Panc1 (cell line): ENCODE results near the gene PIF1. TPM values are rescaled to one million over a fixed set of nuclear protein-coding genes. Genes with fewer than 3 reads are reported as not detected.
A peak's percentile ranks its signal among the peaks of the same experiment; 100 is the strongest.

Source experiments
- ATAC-seq: fragments of 200-7000 bp; cut with Tn5 transposase; 2 replicates; pipeline ENCODE4 v1.9.1; 2020; ENCODE audit warnings: mild to moderate bottlenecking, moderate library complexity
- BruUV-seq: library from RNA; stranded (reverse); fragments of 400-500 nt; replicated peaks from 2 replicates; lab custom pipeline; 2021; lab: Mats Ljungman, UMichigan
- CTCF ChIA-PET: fragments of 300-600 bp; sonication (Branson Sonifier 250); formaldehyde crosslinking; loops from one replicate; lab custom pipeline; 2022; ENCODE audit warnings: antibody characterized with exemption; lab: Charles Lee
- POLR2A ChIA-PET: fragments of 300-600 bp; sonication (Branson Sonifier 250); formaldehyde crosslinking; loops from one replicate; lab custom pipeline; 2022; ENCODE audit warnings: antibody characterized with exemption; lab: Charles Lee
- DNase-seq: peaks from one replicate; pipeline ENCODE4 v3.0.0-alpha.2; 2010; ENCODE audit warnings: low read depth, low spot score
- H3K27ac ChIP-seq: 2 replicates; pipeline ENCODE4 v1.5.1; 2011; ENCODE audit warnings: mild to moderate bottlenecking, low read length, inconsistent platforms
- H3K27me3 ChIP-seq: fragments of 200-500 bp; sonication (Bioruptor generic); 2 replicates; pipeline ENCODE4 v1.6.0; 2014; ENCODE audit warnings: low read length, inconsistent platforms; ENCODE audit not compliant: control insufficient read depth, insufficient read depth
- H3K36me3 ChIP-seq: fragments of 200-500 bp; sonication (Bioruptor generic); 2 replicates; pipeline ENCODE4 v1.5.1; 2014; ENCODE audit warnings: inconsistent platforms, mild to moderate bottlenecking, low read length, moderate library complexity; ENCODE audit not compliant: control insufficient read depth, insufficient read depth
- H3K4me1 ChIP-seq: 2 replicates; pipeline ENCODE4 v1.5.1; 2011; ENCODE audit warnings: inconsistent platforms, mild to moderate bottlenecking, low read length, moderate library complexity; ENCODE audit not compliant: control insufficient read depth, insufficient read depth
- H3K4me3 ChIP-seq, 2 experiments: 2 replicates each; pipeline ENCODE4 v1.5.1; 2011 to 2012; ENCODE audit warnings: low read depth in 2 of 2, low read length in 2 of 2, mild to moderate bottlenecking in 2 of 2, inconsistent platforms in 1 of 2, moderate library complexity in 1 of 2
- H3K9me3 ChIP-seq: fragments of 200-500 bp; sonication (Bioruptor generic); 2 replicates; pipeline ENCODE4 v1.5.1; 2014; ENCODE audit warnings: low read depth, mild to moderate bottlenecking, inconsistent platforms, low read length, moderate library complexity; ENCODE audit not compliant: control insufficient read depth, insufficient read depth
- POLR2AphosphoS5 ChIP-seq: IDR thresholded peaks from 2 replicates; pipeline ENCODE4 v1.6.1; 2012; ENCODE audit warnings: mild to moderate bottlenecking, low read depth, low read length, moderate library complexity
- SIN3A ChIP-seq: IDR thresholded peaks from 2 replicates; pipeline ENCODE4 v1.6.1; 2012; ENCODE audit warnings: low read depth, mild to moderate bottlenecking, low read length, moderate library complexity, borderline replicate concordance; ENCODE audit not compliant: insufficient read depth
- TCF7L2 ChIP-seq: IDR thresholded peaks from 2 replicates; pipeline ENCODE4 v1.6.1; 2011; ENCODE audit warnings: mild to moderate bottlenecking, low read depth, low read length, inconsistent platforms
- in situ Hi-C: cut with HindIII; loops from 2 replicates; pipeline ENCODE4 v1.10.0; 2016; ENCODE audit warnings: low sequenced_read_pairs, low pct_unique_long_range_greater_than_20kb
- intact Hi-C: fragments of 100-400 bp; cut with micrococcal nuclease; formaldehyde crosslinking; loops from one replicate; pipeline ENCODE4 v1.10.0; 2022; ENCODE audit not compliant: unreplicated experiment
- total RNA-seq: library from RNA; stranded (reverse); gene quantifications from one replicate; pipeline ENCODE4 v1.2.1, GENCODE V29; 2021; ENCODE audit not compliant: unreplicated experiment
- TF ChIP-seq, protein P1 (sequence below), 2 experiments: IDR thresholded peaks; 2 replicates each; pipeline ENCODE4 v1.6.1; 2011 to 2012; ENCODE audit warnings: low read depth in 2 of 2, control low read depth in 1 of 2, low read length in 1 of 2, mild to moderate bottlenecking in 1 of 2, moderate library complexity in 1 of 2; ENCODE audit not compliant: insufficient read depth in 1 of 2
- TF ChIP-seq, protein P2 (sequence below): fragments of 450-650 bp; IDR thresholded peaks from 2 replicates; pipeline ENCODE4 v1.5.1; 2017; ENCODE audit warnings: mild to moderate bottlenecking

PIF1 gene
- total RNA-seq, 1 experiment from 2014 or later, result 38.6 TPM

DNA sequence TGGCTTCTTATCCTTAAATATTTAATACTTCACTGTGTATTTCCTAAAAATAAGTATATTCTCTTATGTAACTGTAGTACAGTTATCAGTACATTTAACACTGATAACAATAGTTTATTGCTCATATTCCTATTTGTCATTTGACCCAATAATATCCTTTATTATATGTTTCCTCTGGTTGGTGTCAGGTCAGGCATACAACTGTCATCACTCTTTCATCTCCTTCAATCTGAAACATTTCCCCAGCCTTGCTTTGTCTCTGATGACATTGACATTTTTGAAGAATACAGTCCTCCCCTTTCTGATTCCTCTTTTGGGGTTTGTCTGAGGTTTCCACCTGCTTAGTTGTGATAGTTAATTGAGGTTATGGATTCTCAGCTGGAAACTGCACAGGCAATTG, 44.1 kb upstream of the PIF1 start:
- CTCF ChIA-PET, result no interaction called here
- in situ Hi-C loops, result no loop called here
- POLR2A ChIA-PET, result no interaction called here

DNA sequence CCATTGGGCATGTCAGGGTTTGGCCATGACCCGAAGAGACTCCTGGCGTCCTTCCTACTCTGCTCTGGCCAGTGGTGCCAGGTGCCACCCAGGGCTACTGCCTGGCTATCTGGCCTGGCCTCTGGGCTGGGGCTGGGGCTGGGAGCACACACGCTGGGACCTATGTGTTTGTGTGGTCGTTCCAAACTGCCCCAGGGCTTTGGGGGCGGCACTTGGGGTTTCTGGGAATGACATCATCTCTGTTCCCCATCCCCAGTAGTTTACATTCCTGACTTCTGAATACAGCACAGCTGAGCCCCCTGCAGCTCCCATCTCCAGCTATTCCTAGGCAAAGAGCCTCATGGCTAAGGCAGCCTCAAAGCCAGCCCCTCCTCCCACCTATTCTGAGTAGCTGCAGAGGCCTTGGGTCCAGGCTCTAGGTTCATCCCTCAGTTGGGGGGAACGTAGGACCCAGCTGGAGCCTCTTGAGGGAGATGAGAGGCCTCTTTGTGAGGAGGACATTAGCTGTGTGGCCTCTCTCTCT, 40.6 kb upstream of the PIF1 start:
- Histone ChIP-seq H3K4me1 (no peaks in the 10 kb centered on the region; the same call in 1 of the 2 replicates), H3K27me3 (no peaks in the 10 kb centered on the region), H3K9me3 (no peaks in the 10 kb centered on the region), H3K36me3 (no peaks in the 10 kb centered on the region), H3K4me3 (no peak overlapping the region), H3K27ac (no peak overlapping the region)
- ChIA-PET CTCF (no interaction called here), POLR2A (no interaction called here)
- in situ Hi-C loops (no loop called here), intact Hi-C loops (no loop called here)
- TF ChIP-seq POLR2AphosphoS5, result no peak
- DNase-seq (no peak), ATAC-seq (peak; percentile 33; the same call in 1 of the 2 replicates)
- BruUV-seq, result no TSS peak

More for the DNA sequence above, 44.1 kb upstream of the PIF1 start:
- Histone ChIP-seq H3K27ac (no peak overlapping the region), H3K4me1 (no peaks in the 10 kb centered on the region; the same call in 1 of the 2 replicates), H3K27me3 (no peaks in the 10 kb centered on the region), H3K9me3 (no peaks in the 10 kb centered on the region), H3K4me3 (no peak overlapping the region), H3K36me3 (no peaks in the 10 kb centered on the region)
- no peak for ATAC-seq
- intact Hi-C loops, result no loop called here
- TF ChIP-seq POLR2AphosphoS5 (no peak), TCF7L2 (no peak), SIN3A (no peak)
- TF ChIP-seq, protein P1, sequence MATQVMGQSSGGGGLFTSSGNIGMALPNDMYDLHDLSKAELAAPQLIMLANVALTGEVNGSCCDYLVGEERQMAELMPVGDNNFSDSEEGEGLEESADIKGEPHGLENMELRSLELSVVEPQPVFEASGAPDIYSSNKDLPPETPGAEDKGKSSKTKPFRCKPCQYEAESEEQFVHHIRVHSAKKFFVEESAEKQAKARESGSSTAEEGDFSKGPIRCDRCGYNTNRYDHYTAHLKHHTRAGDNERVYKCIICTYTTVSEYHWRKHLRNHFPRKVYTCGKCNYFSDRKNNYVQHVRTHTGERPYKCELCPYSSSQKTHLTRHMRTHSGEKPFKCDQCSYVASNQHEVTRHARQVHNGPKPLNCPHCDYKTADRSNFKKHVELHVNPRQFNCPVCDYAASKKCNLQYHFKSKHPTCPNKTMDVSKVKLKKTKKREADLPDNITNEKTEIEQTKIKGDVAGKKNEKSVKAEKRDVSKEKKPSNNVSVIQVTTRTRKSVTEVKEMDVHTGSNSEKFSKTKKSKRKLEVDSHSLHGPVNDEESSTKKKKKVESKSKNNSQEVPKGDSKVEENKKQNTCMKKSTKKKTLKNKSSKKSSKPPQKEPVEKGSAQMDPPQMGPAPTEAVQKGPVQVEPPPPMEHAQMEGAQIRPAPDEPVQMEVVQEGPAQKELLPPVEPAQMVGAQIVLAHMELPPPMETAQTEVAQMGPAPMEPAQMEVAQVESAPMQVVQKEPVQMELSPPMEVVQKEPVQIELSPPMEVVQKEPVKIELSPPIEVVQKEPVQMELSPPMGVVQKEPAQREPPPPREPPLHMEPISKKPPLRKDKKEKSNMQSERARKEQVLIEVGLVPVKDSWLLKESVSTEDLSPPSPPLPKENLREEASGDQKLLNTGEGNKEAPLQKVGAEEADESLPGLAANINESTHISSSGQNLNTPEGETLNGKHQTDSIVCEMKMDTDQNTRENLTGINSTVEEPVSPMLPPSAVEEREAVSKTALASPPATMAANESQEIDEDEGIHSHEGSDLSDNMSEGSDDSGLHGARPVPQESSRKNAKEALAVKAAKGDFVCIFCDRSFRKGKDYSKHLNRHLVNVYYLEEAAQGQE (IDR thresholded peaks at IDR 0.05; ENCODE audit: insufficient read depth in 1 of 2, low read depth in 2 of 2, low read length in 1 of 2), result no peak
- TF ChIP-seq, protein P2, sequence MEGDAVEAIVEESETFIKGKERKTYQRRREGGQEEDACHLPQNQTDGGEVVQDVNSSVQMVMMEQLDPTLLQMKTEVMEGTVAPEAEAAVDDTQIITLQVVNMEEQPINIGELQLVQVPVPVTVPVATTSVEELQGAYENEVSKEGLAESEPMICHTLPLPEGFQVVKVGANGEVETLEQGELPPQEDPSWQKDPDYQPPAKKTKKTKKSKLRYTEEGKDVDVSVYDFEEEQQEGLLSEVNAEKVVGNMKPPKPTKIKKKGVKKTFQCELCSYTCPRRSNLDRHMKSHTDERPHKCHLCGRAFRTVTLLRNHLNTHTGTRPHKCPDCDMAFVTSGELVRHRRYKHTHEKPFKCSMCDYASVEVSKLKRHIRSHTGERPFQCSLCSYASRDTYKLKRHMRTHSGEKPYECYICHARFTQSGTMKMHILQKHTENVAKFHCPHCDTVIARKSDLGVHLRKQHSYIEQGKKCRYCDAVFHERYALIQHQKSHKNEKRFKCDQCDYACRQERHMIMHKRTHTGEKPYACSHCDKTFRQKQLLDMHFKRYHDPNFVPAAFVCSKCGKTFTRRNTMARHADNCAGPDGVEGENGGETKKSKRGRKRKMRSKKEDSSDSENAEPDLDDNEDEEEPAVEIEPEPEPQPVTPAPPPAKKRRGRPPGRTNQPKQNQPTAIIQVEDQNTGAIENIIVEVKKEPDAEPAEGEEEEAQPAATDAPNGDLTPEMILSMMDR, result no peak
- DNase-seq, result no peak
- BruUV-seq, result no TSS peak
